GM12878 (cell line): ENCODE measurements around the gene PLCB2. TPM values are rescaled to one million over a fixed set of nuclear protein-coding genes. Genes with fewer than 3 reads are reported as not detected.

Experiments used
- ATAC-seq: fragments of 200-7000 bp; cut with Tn5 transposase; 3 replicates; pipeline ENCODE4 v1.9.1; 2020; ENCODE audit warnings: mild to moderate bottlenecking, moderate library complexity
- BruUV-seq: library from RNA; stranded (reverse); fragments of 400-500 nt; replicated peaks from 2 replicates; lab custom pipeline; 2021; lab: Mats Ljungman, UMichigan
- CTCF ChIA-PET: fragments of 300-600 bp; sonication (Branson Sonifier 250); formaldehyde crosslinking; extraction: SDS; loops from one replicate; lab custom pipeline; 2021; ENCODE audit warnings: inconsistent platforms; lab: Yijun Ruan, JAX
- POLR2A ChIA-PET: fragments of 350-600 bp; formaldehyde crosslinking; extraction: SDS; loops from one replicate; lab custom pipeline; 2021; ENCODE audit warnings: inconsistent platforms; lab: Charles Lee
- RAD21 ChIA-PET: fragments of 300-600 bp; sonication (Branson Sonifier 250); formaldehyde crosslinking; loops from one replicate; lab custom pipeline; 2023; ENCODE audit warnings: antibody characterized with exemption; ENCODE audit not compliant: unreplicated experiment; lab: Charles Lee
- SMC1A ChIA-PET: fragments of 300-600 bp; sonication (Branson Sonifier 250); formaldehyde crosslinking; loops from one replicate; lab custom pipeline; 2023; ENCODE audit not compliant: unreplicated experiment, uncharacterized antibody; lab: Charles Lee
- DNase-seq: peaks from one replicate; pipeline ENCODE4 v3.0.0-alpha.2; 2011; ENCODE audit warnings: low read depth, low spot score
- FAIRE-seq: peaks from 3 replicates; lab custom pipeline; 2011; peaks lifted over from hg19 to GRCh38; lab: Jason Lieb, UNC
- H2AFZ ChIP-seq: 2 replicates; pipeline ENCODE4 v1.6.0; 2011; ENCODE audit warnings: low read depth, low read length, control low read depth; ENCODE audit not compliant: control insufficient read depth
- H3K27ac ChIP-seq: 2 replicates; pipeline ENCODE4 v1.5.1; 2011; ENCODE audit warnings: control low read depth; ENCODE audit not compliant: control insufficient read depth, insufficient read depth
- H3K27me3 ChIP-seq, 2 experiments: replicated peaks in 1 of 2; 2 replicates each; pipeline versions ENCODE4 v1.6.0 to v1.6.1; 2011; ENCODE audit warnings: low read length in 1 of 2; ENCODE audit not compliant: control insufficient read depth in 2 of 2, insufficient read depth in 2 of 2
- H3K36me3 ChIP-seq, 2 experiments: 2 replicates each; pipeline ENCODE4 v1.5.1; 2011; ENCODE audit warnings: low read length in 1 of 2; ENCODE audit not compliant: control insufficient read depth in 2 of 2, insufficient read depth in 2 of 2
- H3K4me1 ChIP-seq: 2 replicates; pipeline ENCODE4 v1.6.1; 2011; ENCODE audit warnings: mild to moderate bottlenecking, low read length, moderate library complexity, mixed read lengths; ENCODE audit not compliant: control insufficient read depth, insufficient read depth
- H3K4me2 ChIP-seq: 2 replicates; pipeline ENCODE4 v1.6.0; 2011; ENCODE audit warnings: control low read depth; ENCODE audit not compliant: control insufficient read depth, insufficient read depth
- H3K4me3 ChIP-seq: fragments of 200-600 bp; sonication (generic); 2 replicates; pipeline ENCODE4 v1.5.1; 2016
- H3K79me2 ChIP-seq: 2 replicates; pipeline ENCODE4 v1.6.0; 2011; ENCODE audit warnings: low read length; ENCODE audit not compliant: control insufficient read depth, insufficient read depth
- H3K9ac ChIP-seq: 2 replicates; pipeline ENCODE4 v1.8.0; 2011; ENCODE audit warnings: low read length, control low read depth, mixed read lengths; ENCODE audit not compliant: control insufficient read depth, insufficient read depth
- H3K9me3 ChIP-seq: replicated peaks from 3 replicates; pipeline ENCODE4 v1.5.1; 2011; ENCODE audit warnings: mild to moderate bottlenecking, low read length; ENCODE audit not compliant: control insufficient read depth, insufficient read depth
- H4K20me1 ChIP-seq: 2 replicates; pipeline ENCODE4 v1.6.0; 2011; ENCODE audit not compliant: control insufficient read depth, insufficient read depth
- ATF3 ChIP-seq: IDR thresholded peaks from 2 replicates; pipeline ENCODE4 v1.6.1; 2011; ENCODE audit warnings: low read depth, mild to moderate bottlenecking, low read length, moderate library complexity, borderline replicate concordance; ENCODE audit errors: extremely low read depth
- BCLAF1 ChIP-seq: fragments of 450-650 bp; IDR thresholded peaks from 2 replicates; pipeline ENCODE4 v1.6.1; 2017; ENCODE audit warnings: antibody characterized with exemption, mild to moderate bottlenecking, moderate library complexity
- BRCA1 ChIP-seq: IDR thresholded peaks from 2 replicates; pipeline ENCODE4 v1.6.1; 2011; ENCODE audit warnings: low read depth, low read length, improper control_type of control experiment
- CTCF ChIP-seq, 3 experiments: IDR thresholded peaks in 2 of 3; conservative IDR thresholded peaks in 1 of 3; 2 replicates each; pipeline ENCODE4 v1.5.1; 2011; ENCODE audit warnings: low read depth in 3 of 3, low read length in 3 of 3, mild to moderate bottlenecking in 3 of 3, control low read depth in 2 of 3, moderate library complexity in 2 of 3, inconsistent platforms in 1 of 3, mixed read lengths in 1 of 3; ENCODE audit not compliant: control insufficient read depth in 2 of 3, insufficient read depth in 1 of 3; ENCODE audit errors: extremely low read depth in 1 of 3
- E4F1 ChIP-seq: fragments of 450-650 bp; IDR thresholded peaks from 2 replicates; pipeline ENCODE4 v1.6.1; 2018; ENCODE audit warnings: borderline replicate concordance, mild to moderate bottlenecking; ENCODE audit not compliant: partially characterized antibody
- GATAD2B ChIP-seq: fragments of 450-650 bp; conservative IDR thresholded peaks from 2 replicates; pipeline ENCODE4 v1.6.1; 2017; ENCODE audit warnings: low read depth, mild to moderate bottlenecking, moderate library complexity
- HCFC1 ChIP-seq: fragments of 150-350 bp; IDR thresholded peaks from 2 replicates; pipeline ENCODE4 v1.6.1; 2014; ENCODE audit warnings: low read length
- KAT2A ChIP-seq: conservative IDR thresholded peaks from 2 replicates; pipeline ENCODE4 v1.6.1; 2011; ENCODE audit warnings: low read depth, low read length; ENCODE audit not compliant: control insufficient read depth
- RCOR1 ChIP-seq: conservative IDR thresholded peaks from 2 replicates; pipeline ENCODE4 v1.6.1; 2012; ENCODE audit warnings: low read depth, low read length, improper control_type of control experiment
- SMARCA5 ChIP-seq: fragments of 450-650 bp; IDR thresholded peaks from 2 replicates; pipeline ENCODE4 v1.6.1; 2017; ENCODE audit warnings: mild to moderate bottlenecking
- TCF7 ChIP-seq: IDR thresholded peaks from 2 replicates; pipeline ENCODE4 v1.6.1; 2014; ENCODE audit warnings: antibody characterized with exemption, borderline replicate concordance
- ZZZ3 ChIP-seq: IDR thresholded peaks from 2 replicates; pipeline ENCODE4 v1.6.1; 2011; ENCODE audit warnings: low read depth; ENCODE audit not compliant: control insufficient read depth, insufficient read length
- WGBS: methylation state at CpG from one replicate; pipeline ENCODE4 v1.1.6; 2016; ENCODE audit warnings: low lambda C conversion rate; ENCODE audit not compliant: insufficient replicate concordance, insufficient coverage; ENCODE audit errors: missing lambda C conversion rate; 5-methylcytosine and 5-hydroxymethylcytosine counted together
- in situ Hi-C: fragments of 300-500 bp; cut with MboI; formaldehyde crosslinking; loops from 9 replicates; pipeline ENCODE4 v1.14.3; 2018; ENCODE audit warnings: mixed read lengths
- intact Hi-C: fragments of 100-400 bp; cut with micrococcal nuclease; formaldehyde crosslinking; loops from one replicate; pipeline ENCODE4 v1.14.2; 2022; ENCODE audit not compliant: unreplicated experiment
- polyA plus RNA-seq, 11 experiments: library from polyadenylated mRNA; depleted of rRNA in 4 of 11; unstranded in 6 of 11; stranded (reverse) in 5 of 11; fragments of >200 nt; fragmentation: Nextera tagmentation in 4 of 11; fragmentation: Illumina TruSeq in 1 of 11; extraction: Ambion mirVana in 4 of 11; extraction: Trizol in 1 of 11; gene quantifications; 1 replicate in 1 of 11; 2 replicates in 10 of 11; pipeline versions ENCODE4 v1.2.1 to v1.2.3, GENCODE V29; 2011 to 2016; ENCODE audit warnings: inconsistent platforms in 2 of 11, missing spikeins in 2 of 11, low read depth in 1 of 11
- total RNA-seq, 4 experiments: library from RNA; depleted of rRNA in 3 of 4; stranded (reverse); fragments of >200 nt in 3 of 4; fragmentation: Illumina TruSeq in 1 of 4; extraction: Trizol in 1 of 4; gene quantifications; 2 replicates each; pipeline versions ENCODE4 v1.2.1 to v1.2.3, GENCODE V29; 2013 to 2021

The PLCB2 gene
- total and polyA plus RNA-seq, 10 of the 15 experiments (the other 5 are each of a cell fraction or from before 2014, with no cell fraction given), result 1.2 to 39.4 (median 10.7) TPM

GRCh38 chr15:40343512-40343911 is 35.8 kb upstream of the PLCB2 start:
- H3K4me3 ChIP-seq, result no peak overlapping the region
- intact Hi-C loops, result loop anchor here (10.0 kb wide), 1 partner anchor 161 kb away; no protein-coding TSS in a partner anchor
- H2AFZ ChIP-seq, result no peak overlapping the region
- ChIA-PET CTCF (interaction anchor here (0.8 to 13.7 kb wide), 16 partner anchors 9 to 177 kb away, joined by 3 to 336 read pairs (median 6); partner anchors contain the start of genes INAFM2, IVD and PLCB2), RAD21 (interaction anchor here (0.8 to 3.4 kb wide), 5 partner anchors 18 to 126 kb away, joined by 3 to 17 read pairs (median 4); no protein-coding TSS in a partner anchor), SMC1A (interaction anchor here (0.6 to 1.5 kb wide), 5 partner anchors 23 to 207 kb away, joined by 3 to 7 read pairs (median 3); no protein-coding TSS in a partner anchor), POLR2A (no interaction called here)
- H3K9me3 ChIP-seq, result no peaks in the 10 kb centered on the region
- BruUV-seq, result no TSS peak
- H4K20me1 ChIP-seq, result no peaks in the 10 kb centered on the region
- ATAC-seq (no peak), DNase-seq (no peak), FAIRE-seq (no peak)
- no peaks in the 10 kb centered on the region; a peak in 1 of 4 replicates for H3K27me3 ChIP-seq
- H3K4me1 ChIP-seq, result no peaks in the 10 kb centered on the region
- H3K36me3 ChIP-seq, result no peaks in the 10 kb centered on the region
- WGBS, result 22% methylated on average over 9 of the region's 10 CpGs
- H3K27ac ChIP-seq, result no peak overlapping the region
- TF ChIP-seq KAT2A (no peak), GATAD2B (no peak), BCLAF1 (no peak), TCF7 (no peak), SMARCA5 (no peak), BRCA1 (no peak), RCOR1 (no peak), CTCF (IDR thresholded peaks at IDR 0.05 in 2 of 3, conservative IDR thresholded peaks at IDR 0.05 in 1 of 3; ENCODE audit: control insufficient read depth in 2 of 3, extremely low read depth in 1 of 3, insufficient read depth in 1 of 3, low read depth in 3 of 3, low read length in 3 of 3) (no peak), HCFC1 (no peak), ZZZ3 (no peak), E4F1 (no peak), ATF3 (no peak)
- H3K4me2 ChIP-seq, result no peak overlapping the region
- H3K9ac ChIP-seq, result no peak overlapping the region
- H3K79me2 ChIP-seq, result no peaks in the 10 kb centered on the region
- in situ Hi-C loops, result no loop called here
